Measurements from ENCODE around the gene BCL2L14. TPM values are rescaled to one million over a fixed set of nuclear protein-coding genes. Genes with fewer than 3 reads are reported as not detected.

BCL2L14 gene
- total RNA-seq, 1 donor from 2014 or later, result not detected

DNA sequence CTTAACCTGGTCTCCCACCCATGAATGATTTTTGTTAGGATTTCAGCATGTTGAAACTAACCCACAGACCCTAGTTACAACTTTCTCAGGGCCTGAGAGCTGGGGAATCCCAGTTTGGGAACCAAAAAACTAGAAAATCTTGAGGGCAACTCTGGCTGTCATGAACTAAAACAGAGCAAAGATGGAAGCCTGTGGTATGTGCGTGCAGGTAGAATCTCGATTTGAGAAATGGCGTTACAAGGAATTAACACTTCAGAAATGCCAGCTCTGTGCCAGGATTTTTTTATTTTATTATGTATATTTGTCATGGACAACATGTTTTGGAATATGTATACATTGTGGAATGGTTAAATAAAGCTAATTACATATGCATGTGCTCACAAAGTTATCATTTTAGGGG is 36.4 kb upstream of the BCL2L14 start:
- Mint-ChIP-seq H3K4me3 (no peak overlapping the region), H3K27me3 (ENCODE audit: low read depth) (no peaks in the 10 kb centered on the region), H3K27ac (no peak overlapping the region), H3K36me3 (no peaks in the 10 kb centered on the region), H3K9me3 (peaks cover 5% of the 10 kb centered on the region), H3K4me1 (peaks cover 4% of the 10 kb centered on the region)
- no peak for DNase-seq (ENCODE audit: low spot score in 2 of 2, unreplicated experiment in 2 of 2)
- TF ChIP-seq, protein P1, sequence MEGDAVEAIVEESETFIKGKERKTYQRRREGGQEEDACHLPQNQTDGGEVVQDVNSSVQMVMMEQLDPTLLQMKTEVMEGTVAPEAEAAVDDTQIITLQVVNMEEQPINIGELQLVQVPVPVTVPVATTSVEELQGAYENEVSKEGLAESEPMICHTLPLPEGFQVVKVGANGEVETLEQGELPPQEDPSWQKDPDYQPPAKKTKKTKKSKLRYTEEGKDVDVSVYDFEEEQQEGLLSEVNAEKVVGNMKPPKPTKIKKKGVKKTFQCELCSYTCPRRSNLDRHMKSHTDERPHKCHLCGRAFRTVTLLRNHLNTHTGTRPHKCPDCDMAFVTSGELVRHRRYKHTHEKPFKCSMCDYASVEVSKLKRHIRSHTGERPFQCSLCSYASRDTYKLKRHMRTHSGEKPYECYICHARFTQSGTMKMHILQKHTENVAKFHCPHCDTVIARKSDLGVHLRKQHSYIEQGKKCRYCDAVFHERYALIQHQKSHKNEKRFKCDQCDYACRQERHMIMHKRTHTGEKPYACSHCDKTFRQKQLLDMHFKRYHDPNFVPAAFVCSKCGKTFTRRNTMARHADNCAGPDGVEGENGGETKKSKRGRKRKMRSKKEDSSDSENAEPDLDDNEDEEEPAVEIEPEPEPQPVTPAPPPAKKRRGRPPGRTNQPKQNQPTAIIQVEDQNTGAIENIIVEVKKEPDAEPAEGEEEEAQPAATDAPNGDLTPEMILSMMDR (IDR thresholded peaks at IDR 0.05; ENCODE audit: unreplicated experiment), result no peak

DNA sequence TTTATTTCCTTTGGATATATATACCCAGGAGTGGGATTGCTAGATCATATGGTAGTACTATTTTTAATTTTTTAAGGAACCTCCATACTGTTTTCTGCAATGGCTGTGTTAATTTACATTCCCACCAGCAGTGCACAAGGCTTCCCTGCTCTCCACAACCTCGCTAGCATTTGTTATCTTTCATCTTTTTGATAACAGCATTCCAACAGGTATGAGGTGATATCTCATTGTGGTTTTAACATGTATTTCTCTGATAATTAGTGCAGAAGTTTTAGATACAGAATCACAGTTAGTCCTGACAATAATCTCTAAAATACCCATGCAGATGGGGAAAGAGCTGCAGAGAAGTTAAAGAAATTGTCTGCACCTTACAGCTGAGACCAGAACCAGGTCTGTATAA is 35.5 kb upstream of the BCL2L14 start:
- Mint-ChIP-seq H3K36me3 (no peaks in the 10 kb centered on the region), H3K27ac (no peak overlapping the region), H3K9me3 (peaks cover 5% of the 10 kb centered on the region), H3K27me3 (ENCODE audit: low read depth) (no peaks in the 10 kb centered on the region), H3K4me3 (no peak overlapping the region), H3K4me1 (peaks cover 4% of the 10 kb centered on the region)
- no peak for DNase-seq (ENCODE audit: low spot score in 2 of 2, unreplicated experiment in 2 of 2)
- TF ChIP-seq, protein P1 (IDR thresholded peaks at IDR 0.05; ENCODE audit: unreplicated experiment), result no peak

DNA sequence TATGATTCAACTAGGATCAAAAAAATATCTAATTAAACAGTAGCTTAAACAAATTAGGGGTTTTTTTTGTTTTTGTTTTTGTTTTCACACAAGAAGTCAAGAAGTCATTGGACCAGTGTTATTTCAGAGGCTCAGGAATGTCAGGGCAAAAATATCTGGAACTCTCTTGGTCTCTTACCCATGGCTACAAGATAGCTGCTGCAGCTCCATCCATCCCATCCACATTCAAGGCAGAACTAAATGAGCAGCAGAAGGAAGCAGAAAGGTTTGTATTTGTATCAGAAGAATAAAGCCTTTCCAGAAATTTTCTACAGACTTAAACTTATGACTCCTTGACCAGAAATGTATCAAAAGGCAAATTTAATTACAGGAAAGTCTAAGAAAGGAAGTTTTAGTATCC is 33.8 kb upstream of the BCL2L14 start:
- peaks cover 5% of the 10 kb centered on the region for H3K9me3 Mint-ChIP-seq
- no peak overlapping the region for H3K4me3 Mint-ChIP-seq
- peaks cover 4% of the 10 kb centered on the region for H3K4me1 Mint-ChIP-seq
- H3K27ac Mint-ChIP-seq, result no peak overlapping the region
- no peak for DNase-seq (ENCODE audit: low spot score in 2 of 2, unreplicated experiment in 2 of 2)
- TF ChIP-seq, protein P1 (IDR thresholded peaks at IDR 0.05; ENCODE audit: unreplicated experiment), result no peak
- H3K27me3 Mint-ChIP-seq (ENCODE audit: low read depth), result no peaks in the 10 kb centered on the region
- H3K36me3 Mint-ChIP-seq, result no peaks in the 10 kb centered on the region

DNA sequence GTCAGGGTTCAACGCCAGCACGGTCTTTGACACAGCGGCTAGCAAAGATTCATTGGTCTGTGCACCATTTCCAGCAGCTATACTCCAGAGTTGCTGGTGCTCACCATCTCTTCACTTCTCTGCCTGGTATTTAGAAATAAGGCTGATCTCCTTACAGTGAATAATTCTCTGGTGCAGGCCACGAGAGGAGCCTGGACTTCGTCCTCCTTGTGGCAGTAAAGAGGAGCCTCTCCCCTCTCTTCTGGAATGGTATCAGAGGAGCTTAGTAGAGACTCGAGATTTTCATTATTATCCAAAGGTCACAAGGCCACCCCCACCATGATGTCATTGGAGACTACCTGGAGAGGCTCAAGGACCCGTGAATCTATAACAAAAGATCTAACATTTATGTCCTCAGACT is 30.8 kb upstream of the BCL2L14 start:
- TF ChIP-seq, protein P1 (IDR thresholded peaks at IDR 0.05; ENCODE audit: unreplicated experiment), result no peak
- Mint-ChIP-seq H3K27ac (no peak overlapping the region), H3K36me3 (no peaks in the 10 kb centered on the region), H3K27me3 (ENCODE audit: low read depth) (no peaks in the 10 kb centered on the region), H3K9me3 (peaks cover 5% of the 10 kb centered on the region), H3K4me3 (no peak overlapping the region), H3K4me1 (no peaks in the 10 kb centered on the region)
- no peak for DNase-seq (ENCODE audit: low spot score in 2 of 2, unreplicated experiment in 2 of 2)

DNA sequence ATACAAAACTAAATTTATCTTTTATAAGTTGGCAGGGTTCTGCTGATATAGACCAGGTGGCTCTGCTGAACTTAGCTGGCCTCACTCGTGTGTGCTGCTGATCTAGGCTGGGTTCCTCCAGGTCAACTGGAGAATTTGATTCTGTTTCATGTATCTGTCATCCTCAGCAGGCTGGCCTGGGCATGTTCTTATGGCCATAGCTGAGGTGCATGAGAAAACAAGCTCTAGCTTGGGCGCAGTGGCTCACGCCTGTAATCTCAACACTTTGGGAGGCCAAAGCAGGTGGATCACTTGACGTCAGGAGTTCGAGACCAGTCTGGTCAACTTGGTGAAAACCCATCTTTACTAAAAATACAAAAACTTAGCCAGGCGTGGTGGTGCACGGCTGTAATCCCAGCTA is 24.3 kb upstream of the BCL2L14 start:
- no peaks in the 10 kb centered on the region for H3K4me1 Mint-ChIP-seq
- no peaks in the 10 kb centered on the region for H3K27me3 Mint-ChIP-seq (ENCODE audit: low read depth)
- no peak overlapping the region for H3K27ac Mint-ChIP-seq
- H3K4me3 Mint-ChIP-seq, result no peak overlapping the region
- no peak for DNase-seq (ENCODE audit: low spot score in 2 of 2, unreplicated experiment in 2 of 2)
- H3K36me3 Mint-ChIP-seq, result no peaks in the 10 kb centered on the region
- H3K9me3 Mint-ChIP-seq, result no peaks in the 10 kb centered on the region
- TF ChIP-seq, protein P1 (IDR thresholded peaks at IDR 0.05; ENCODE audit: unreplicated experiment), result no peak

DNA sequence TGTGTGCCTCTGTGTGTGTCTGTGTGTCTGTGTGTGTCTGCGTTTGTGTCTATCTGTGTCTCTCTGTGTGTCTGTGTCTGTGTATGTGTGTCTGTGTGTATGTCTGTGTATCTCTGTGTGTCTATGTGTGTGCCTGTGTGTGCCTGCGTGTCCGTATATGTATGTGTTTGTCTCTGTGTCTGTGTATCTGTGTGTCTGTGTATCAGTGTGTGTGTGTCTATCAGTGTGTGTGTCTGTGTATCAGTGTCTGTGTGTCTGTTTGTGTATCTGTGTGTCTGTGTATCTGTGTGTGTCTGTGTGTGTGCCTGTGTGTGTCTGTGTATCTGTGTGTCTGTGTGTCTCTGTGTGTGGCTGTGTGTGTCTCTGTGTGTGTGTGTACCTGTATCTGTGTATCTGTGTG is 23.1 kb upstream of the BCL2L14 start:
- H3K4me3 Mint-ChIP-seq, result no peak overlapping the region
- H3K4me1 Mint-ChIP-seq, result no peaks in the 10 kb centered on the region
- no peaks in the 10 kb centered on the region for H3K9me3 Mint-ChIP-seq
- TF ChIP-seq, protein P1 (IDR thresholded peaks at IDR 0.05; ENCODE audit: unreplicated experiment), result no peak
- no peak for DNase-seq (ENCODE audit: low spot score in 2 of 2, unreplicated experiment in 2 of 2)
- H3K27ac Mint-ChIP-seq, result no peak overlapping the region
- H3K27me3 Mint-ChIP-seq (ENCODE audit: low read depth), result no peaks in the 10 kb centered on the region
- no peaks in the 10 kb centered on the region for H3K36me3 Mint-ChIP-seq
